ENCODE data around the gene C19orf81. TPM values are rescaled to one million over a fixed set of nuclear protein-coding genes. Genes with fewer than 3 reads are reported as not detected.

C19orf81 gene
- total RNA-seq, 1 experiment from 2014 or later = 22.4 TPM

- Mint-ChIP-seq H3K4me1 (peaks cover 24% of the 10 kb centered on the region), H3K27me3 (ENCODE audit: low read depth) (peaks cover 55% of the 10 kb centered on the region), H3K36me3 (peaks cover 8% of the 10 kb centered on the region), H3K4me3 (peak overlapping the region; percentile 24), H3K27ac (no peak overlapping the region), H3K9me3 (peaks cover 12% of the 10 kb centered on the region)
- DNase-seq (ENCODE audit: low spot score) (no peak), ATAC-seq (no peak)
- TF ChIP-seq ZBTB43 (CRISPR knock-in tag; IDR thresholded peaks at IDR 0.05) = 0 out of 2 replicates have a peak, but pooled peaks have one; percentile 29
- TF ChIP-seq TCF7 (CRISPR knock-in tag; IDR thresholded peaks at IDR 0.05; ENCODE audit: low read depth) = no peak
- TF ChIP-seq ZNF121 (CRISPR knock-in tag; IDR thresholded peaks at IDR 0.05) = 0 out of 2 replicates have a peak, but pooled peaks have one; percentile 33
- CTCF ChIA-PET = no interaction called here
- POLR2A ChIA-PET = no interaction called here
Observed at GRCh38 chr19:50661023-50661422, 11.8 kb downstream of the C19orf81 start.

DNA sequence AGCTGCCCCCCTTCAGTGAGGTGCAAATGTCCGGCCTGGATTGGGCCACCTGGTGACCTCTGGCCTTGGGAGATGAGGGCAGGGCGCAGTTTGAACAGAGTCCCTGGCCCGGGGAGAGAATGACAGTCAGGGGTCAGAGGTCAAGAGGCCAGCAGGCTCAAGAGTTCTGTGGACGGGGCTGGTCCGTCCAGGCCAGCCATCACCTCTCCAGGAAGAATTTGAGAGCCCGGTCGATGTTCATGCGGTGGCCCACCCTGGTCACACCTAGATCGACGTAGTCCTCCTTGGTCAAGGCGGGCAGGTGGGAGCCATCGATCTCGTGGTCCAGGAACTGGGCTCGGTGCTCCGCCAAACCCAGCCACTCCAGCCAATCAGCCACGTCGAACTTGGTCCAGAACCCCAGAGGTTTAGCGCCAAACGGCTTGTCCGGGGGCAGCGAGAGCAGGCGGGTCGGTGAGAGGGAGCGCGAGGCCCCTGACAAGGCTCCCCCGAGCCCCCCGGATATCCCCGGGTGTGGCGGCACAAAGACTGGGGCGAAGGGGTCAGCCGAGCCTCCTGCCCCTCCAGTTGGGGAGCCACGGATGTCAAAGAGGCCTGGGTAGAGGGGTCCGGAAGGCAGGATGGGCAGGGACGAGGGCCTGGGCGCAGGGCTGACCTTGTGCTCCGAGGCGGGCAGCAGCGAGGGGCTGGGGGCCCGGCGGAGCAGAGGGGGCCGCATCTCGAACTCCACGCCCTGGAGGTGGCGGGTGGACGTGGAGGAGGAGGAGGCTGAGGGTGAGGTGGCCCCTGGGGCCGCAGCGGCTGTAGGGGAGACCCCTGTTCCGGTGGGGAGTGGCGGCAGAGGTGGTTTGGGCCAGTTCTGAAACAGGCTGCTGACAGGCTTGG is 12.8 kb downstream of the C19orf81 start:
- ATAC-seq (no peak), DNase-seq (ENCODE audit: low spot score) (no peak)
- ChIA-PET CTCF (interaction anchor here (4.5 kb wide), 1 partner anchor 106 kb away, joined by 13 read pairs; no protein-coding TSS in a partner anchor), POLR2A (no interaction called here)
- Mint-ChIP-seq H3K27ac (no peak overlapping the region), H3K4me1 (peaks cover 24% of the 10 kb centered on the region), H3K27me3 (ENCODE audit: low read depth) (peaks cover 61% of the 10 kb centered on the region), H3K36me3 (peaks cover 8% of the 10 kb centered on the region), H3K9me3 (peaks cover 12% of the 10 kb centered on the region), H3K4me3 (no peak overlapping the region)
- TF ChIP-seq ZBTB43 (CRISPR knock-in tag; IDR thresholded peaks at IDR 0.05) (0 out of 2 replicates have a peak, but pooled peaks have one; percentile 18), ZNF396 (CRISPR knock-in tag; IDR thresholded peaks at IDR 0.05; ENCODE audit: borderline replicate concordance) (no peak)

GRCh38 chr19:50662651-50663481 is 13.6 kb downstream of the C19orf81 start:
- Mint-ChIP-seq H3K27ac (no peak overlapping the region), H3K4me3 (no peak overlapping the region), H3K36me3 (peaks cover 8% of the 10 kb centered on the region), H3K27me3 (ENCODE audit: low read depth) (peaks cover 60% of the 10 kb centered on the region), H3K9me3 (peaks cover 12% of the 10 kb centered on the region), H3K4me1 (peaks cover 16% of the 10 kb centered on the region)
- POLR2A ChIA-PET = no interaction called here
- CTCF ChIA-PET = interaction anchor here (4.5 kb wide), 1 partner anchor 106 kb away, joined by 13 read pairs; no protein-coding TSS in a partner anchor
- DNase-seq (ENCODE audit: low spot score) (no peak), ATAC-seq (no peak)
- no peak for TF ChIP-seq NR1H2 (CRISPR knock-in tag; IDR thresholded peaks at IDR 0.05)
- TF ChIP-seq, protein P1, sequence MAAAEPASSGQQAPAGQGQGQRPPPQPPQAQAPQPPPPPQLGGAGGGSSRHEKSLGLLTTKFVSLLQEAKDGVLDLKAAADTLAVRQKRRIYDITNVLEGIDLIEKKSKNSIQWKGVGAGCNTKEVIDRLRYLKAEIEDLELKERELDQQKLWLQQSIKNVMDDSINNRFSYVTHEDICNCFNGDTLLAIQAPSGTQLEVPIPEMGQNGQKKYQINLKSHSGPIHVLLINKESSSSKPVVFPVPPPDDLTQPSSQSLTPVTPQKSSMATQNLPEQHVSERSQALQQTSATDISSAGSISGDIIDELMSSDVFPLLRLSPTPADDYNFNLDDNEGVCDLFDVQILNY (CRISPR knock-in tag; IDR thresholded peaks at IDR 0.05) = no peak
- no peak for TF ChIP-seq ZNF416 (CRISPR knock-in tag; IDR thresholded peaks at IDR 0.05)
- no peak for TF ChIP-seq GTF2I (CRISPR knock-in tag; conservative IDR thresholded peaks at IDR 0.05)
- TF ChIP-seq ZNF232 (CRISPR knock-in tag; IDR thresholded peaks at IDR 0.05) = no peak
- no peak for TF ChIP-seq MLX (CRISPR knock-in tag; IDR thresholded peaks at IDR 0.05)
- TF ChIP-seq ZNF423 (CRISPR knock-in tag; IDR thresholded peaks at IDR 0.05) = no peak
- TF ChIP-seq ZNF219 (CRISPR knock-in tag; IDR thresholded peaks at IDR 0.05; ENCODE audit: borderline replicate concordance) = no peak
- TF ChIP-seq OVOL2 (CRISPR knock-in tag; IDR thresholded peaks at IDR 0.05; ENCODE audit: borderline replicate concordance) = no peak
- TF ChIP-seq IRF2 (CRISPR knock-in tag; IDR thresholded peaks at IDR 0.05; ENCODE audit: borderline replicate concordance, low read depth) = no peak
- TF ChIP-seq, protein P2, sequence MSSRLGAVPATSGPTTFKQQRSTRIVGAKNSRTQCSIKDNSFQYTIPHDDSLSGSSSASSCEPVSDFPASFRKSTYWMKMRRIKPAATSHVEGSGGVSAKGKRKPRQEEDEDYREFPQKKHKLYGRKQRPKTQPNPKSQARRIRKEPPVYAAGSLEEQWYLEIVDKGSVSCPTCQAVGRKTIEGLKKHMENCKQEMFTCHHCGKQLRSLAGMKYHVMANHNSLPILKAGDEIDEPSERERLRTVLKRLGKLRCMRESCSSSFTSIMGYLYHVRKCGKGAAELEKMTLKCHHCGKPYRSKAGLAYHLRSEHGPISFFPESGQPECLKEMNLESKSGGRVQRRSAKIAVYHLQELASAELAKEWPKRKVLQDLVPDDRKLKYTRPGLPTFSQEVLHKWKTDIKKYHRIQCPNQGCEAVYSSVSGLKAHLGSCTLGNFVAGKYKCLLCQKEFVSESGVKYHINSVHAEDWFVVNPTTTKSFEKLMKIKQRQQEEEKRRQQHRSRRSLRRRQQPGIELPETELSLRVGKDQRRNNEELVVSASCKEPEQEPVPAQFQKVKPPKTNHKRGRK (CRISPR knock-in tag; IDR thresholded peaks at IDR 0.05; ENCODE audit: borderline replicate concordance) = no peak
- no peak for TF ChIP-seq ATF2 (CRISPR knock-in tag; IDR thresholded peaks at IDR 0.05; ENCODE audit: borderline replicate concordance, low read depth)
- TF ChIP-seq, protein P3, sequence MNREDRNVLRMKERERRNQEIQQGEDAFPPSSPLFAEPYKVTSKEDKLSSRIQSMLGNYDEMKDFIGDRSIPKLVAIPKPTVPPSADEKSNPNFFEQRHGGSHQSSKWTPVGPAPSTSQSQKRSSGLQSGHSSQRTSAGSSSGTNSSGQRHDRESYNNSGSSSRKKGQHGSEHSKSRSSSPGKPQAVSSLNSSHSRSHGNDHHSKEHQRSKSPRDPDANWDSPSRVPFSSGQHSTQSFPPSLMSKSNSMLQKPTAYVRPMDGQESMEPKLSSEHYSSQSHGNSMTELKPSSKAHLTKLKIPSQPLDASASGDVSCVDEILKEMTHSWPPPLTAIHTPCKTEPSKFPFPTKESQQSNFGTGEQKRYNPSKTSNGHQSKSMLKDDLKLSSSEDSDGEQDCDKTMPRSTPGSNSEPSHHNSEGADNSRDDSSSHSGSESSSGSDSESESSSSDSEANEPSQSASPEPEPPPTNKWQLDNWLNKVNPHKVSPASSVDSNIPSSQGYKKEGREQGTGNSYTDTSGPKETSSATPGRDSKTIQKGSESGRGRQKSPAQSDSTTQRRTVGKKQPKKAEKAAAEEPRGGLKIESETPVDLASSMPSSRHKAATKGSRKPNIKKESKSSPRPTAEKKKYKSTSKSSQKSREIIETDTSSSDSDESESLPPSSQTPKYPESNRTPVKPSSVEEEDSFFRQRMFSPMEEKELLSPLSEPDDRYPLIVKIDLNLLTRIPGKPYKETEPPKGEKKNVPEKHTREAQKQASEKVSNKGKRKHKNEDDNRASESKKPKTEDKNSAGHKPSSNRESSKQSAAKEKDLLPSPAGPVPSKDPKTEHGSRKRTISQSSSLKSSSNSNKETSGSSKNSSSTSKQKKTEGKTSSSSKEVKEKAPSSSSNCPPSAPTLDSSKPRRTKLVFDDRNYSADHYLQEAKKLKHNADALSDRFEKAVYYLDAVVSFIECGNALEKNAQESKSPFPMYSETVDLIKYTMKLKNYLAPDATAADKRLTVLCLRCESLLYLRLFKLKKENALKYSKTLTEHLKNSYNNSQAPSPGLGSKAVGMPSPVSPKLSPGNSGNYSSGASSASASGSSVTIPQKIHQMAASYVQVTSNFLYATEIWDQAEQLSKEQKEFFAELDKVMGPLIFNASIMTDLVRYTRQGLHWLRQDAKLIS (CRISPR knock-in tag; IDR thresholded peaks at IDR 0.05; ENCODE audit: borderline replicate concordance) = no peak
